SK-N-SH (cell line): ENCODE data around the gene TNFRSF4. TPM values are rescaled to one million over a fixed set of nuclear protein-coding genes. Genes with fewer than 3 reads are reported as not detected.

ENCODE experiments used
- CTCF ChIA-PET: fragments of 300-600, 350-600 bp; formaldehyde crosslinking; extraction: SDS; loops from one replicate; lab custom pipeline; 2021; lab: Yijun Ruan, JAX
- POLR2A ChIA-PET: fragments of 350-600 bp; sonication (Branson Sonifier 250); formaldehyde crosslinking; extraction: SDS; loops from one replicate; lab custom pipeline; 2020; ENCODE audit warnings: antibody characterized with exemption, inconsistent platforms; lab: Yijun Ruan, JAX
- DNase-seq: peaks from one replicate; pipeline ENCODE4 v3.0.0; 2012
- H2AFZ ChIP-seq: fragments of 200-600 bp; sonication (generic); 2 replicates; pipeline ENCODE4 v1.8.1; 2016; ENCODE audit warnings: antibody characterized with exemption, mild to moderate bottlenecking, low read depth
- H3F3A ChIP-seq: fragments of 200-600 bp; sonication (generic); replicated peaks from 2 replicates; pipeline ENCODE3; 2016; ENCODE audit warnings: antibody characterized with exemption, mild to moderate bottlenecking; ENCODE audit not compliant: insufficient read depth
- H3K27ac ChIP-seq, 2 experiments: fragments of 200-500 bp in 1 of 2; fragments of 200-600 bp in 1 of 2; sonication (Bioruptor generic) in 1 of 2; sonication (generic), shearing (Covaris generic) in 1 of 2; 2 replicates each; pipeline versions ENCODE4 v1.5.1 to v1.6.1; 2014 to 2016; ENCODE audit warnings: low read depth in 2 of 2, inconsistent platforms in 1 of 2, low read length in 1 of 2, mild to moderate bottlenecking in 1 of 2, mixed read lengths in 1 of 2
- H3K27me3 ChIP-seq: fragments of 200-600 bp; sonication (generic), shearing (Covaris generic); 2 replicates; pipeline ENCODE4 v1.6.1; 2016; ENCODE audit warnings: mixed run types; ENCODE audit not compliant: insufficient read depth
- H3K36me3 ChIP-seq, 2 experiments: fragments of 200-500 bp in 1 of 2; fragments of 200-600 bp in 1 of 2; sonication (Bioruptor generic) in 1 of 2; sonication (generic) in 1 of 2; replicated peaks in 1 of 2; 2 replicates each; pipeline versions ENCODE3 to v1.5.1; 2014 to 2016; ENCODE audit warnings: low read length in 1 of 2, mild to moderate bottlenecking in 1 of 2; ENCODE audit not compliant: insufficient read depth in 2 of 2, control insufficient read depth in 1 of 2
- H3K4me1 ChIP-seq, 2 experiments: fragments of 200-500 bp in 1 of 2; fragments of 200-600 bp in 1 of 2; sonication (Bioruptor generic) in 1 of 2; sonication (generic), shearing (Covaris generic) in 1 of 2; 2 replicates each; pipeline versions ENCODE4 v1.5.1 to v1.6.1; 2014 to 2016; ENCODE audit warnings: low read depth in 1 of 2, low read length in 1 of 2, mixed run types in 1 of 2; ENCODE audit not compliant: insufficient read depth in 2 of 2, control insufficient read depth in 1 of 2
- H3K4me2 ChIP-seq: fragments of 200-600 bp; sonication (generic), shearing (Covaris generic); 2 replicates; pipeline ENCODE4 v1.6.1; 2017; ENCODE audit warnings: mixed run types
- H3K4me3 ChIP-seq, 2 experiments: fragments of 200-500 bp in 1 of 2; fragments of 200-600 bp in 1 of 2; sonication (Bioruptor generic) in 1 of 2; sonication (generic), shearing (Covaris generic) in 1 of 2; 2 replicates each; pipeline versions ENCODE4 v1.5.1 to v1.8.1; 2014 to 2016; ENCODE audit warnings: low read depth in 2 of 2, inconsistent platforms in 1 of 2, low read length in 1 of 2, mild to moderate bottlenecking in 1 of 2, mixed read lengths in 1 of 2, moderate library complexity in 1 of 2
- H3K79me2 ChIP-seq: fragments of 200-600 bp; sonication (generic); 2 replicates; pipeline ENCODE4 v1.8.1; 2017; ENCODE audit warnings: mild to moderate bottlenecking; ENCODE audit not compliant: insufficient read depth
- H3K9ac ChIP-seq: fragments of 200-600 bp; sonication (generic); 2 replicates; pipeline ENCODE4 v1.6.1; 2017; ENCODE audit warnings: mixed run types
- H3K9me2 ChIP-seq: fragments of 200-600 bp; sonication (generic); 2 replicates; pipeline ENCODE4 v1.6.1; 2017; ENCODE audit warnings: mixed run types
- H3K9me3 ChIP-seq: fragments of 200-600 bp; sonication (generic); 2 replicates; pipeline ENCODE4 v1.6.1; 2017; ENCODE audit warnings: mixed run types, mild to moderate bottlenecking, moderate library complexity
- H4K20me1 ChIP-seq: fragments of 200-600 bp; sonication (generic); 2 replicates; pipeline ENCODE4 v1.6.1; 2017; ENCODE audit warnings: mild to moderate bottlenecking, mixed run types; ENCODE audit not compliant: insufficient read depth
- CHD2 ChIP-seq: fragments of 150-350 bp; IDR thresholded peaks from 2 replicates; pipeline ENCODE4 v1.6.1; 2018; ENCODE audit warnings: low read length; ENCODE audit not compliant: partially characterized antibody
- ELF1 ChIP-seq: IDR thresholded peaks from 2 replicates; pipeline ENCODE4 v1.4.0; 2012
- EP300 ChIP-seq, 2 experiments: IDR thresholded peaks; 2 replicates each; pipeline versions ENCODE4 v1.4.0 to v1.6.1; 2012; ENCODE audit warnings: borderline replicate concordance in 1 of 2, low read depth in 1 of 2, low read length in 1 of 2
- FOXJ3 ChIP-seq: sonication (generic); formaldehyde crosslinking; IDR thresholded peaks from 2 replicates; pipeline ENCODE4 v1.5.1; 2020; ENCODE audit warnings: mild to moderate bottlenecking, missing genetic modification reagents
- GATA2 ChIP-seq: sonication (generic); formaldehyde crosslinking; IDR thresholded peaks from 2 replicates; pipeline ENCODE4 v1.5.0; 2020; ENCODE audit warnings: mild to moderate bottlenecking, missing genetic modification reagents
- NFIC ChIP-seq: IDR thresholded peaks from 2 replicates; pipeline ENCODE4 v1.4.0; 2012; ENCODE audit warnings: borderline replicate concordance
- NRF1 ChIP-seq: IDR thresholded peaks from 2 replicates; pipeline ENCODE4 v1.6.1; 2012; ENCODE audit warnings: low read depth, mild to moderate bottlenecking, low read length
- RAD21 ChIP-seq: IDR thresholded peaks from 2 replicates; pipeline ENCODE4 v1.6.1; 2012; ENCODE audit warnings: mild to moderate bottlenecking, low read length
- RXRA ChIP-seq: IDR thresholded peaks from 2 replicates; pipeline ENCODE4 v1.4.0; 2012; ENCODE audit warnings: low read depth, mild to moderate bottlenecking, borderline replicate concordance
- SIN3A ChIP-seq: IDR thresholded peaks from 2 replicates; pipeline ENCODE4 v1.6.1; 2012; ENCODE audit warnings: low read depth, mild to moderate bottlenecking, low read length, moderate library complexity, borderline replicate concordance
- SMC3 ChIP-seq: IDR thresholded peaks from 2 replicates; pipeline ENCODE4 v1.6.1; 2012; ENCODE audit warnings: low read depth, low read length, improper control_type of control experiment
- TAF1 ChIP-seq: IDR thresholded peaks from 2 replicates; pipeline ENCODE4 v1.6.1; 2012; ENCODE audit warnings: low read depth, mild to moderate bottlenecking, low read length, moderate library complexity, borderline replicate concordance
- TEAD4 ChIP-seq: IDR thresholded peaks from 2 replicates; pipeline ENCODE4 v1.4.0; 2012; ENCODE audit warnings: mild to moderate bottlenecking, borderline replicate concordance; ENCODE audit not compliant: insufficient read depth
- USF1 ChIP-seq: IDR thresholded peaks from 2 replicates; pipeline ENCODE4 v1.4.0; 2012; ENCODE audit warnings: low read depth, borderline replicate concordance
- USF2 ChIP-seq: fragments of 150-350 bp; IDR thresholded peaks from 2 replicates; pipeline ENCODE4 v1.6.1; 2017; ENCODE audit warnings: antibody characterized with exemption, low read length, low read depth, borderline replicate concordance
- WGBS: methylation state at CpG from one replicate; pipeline ENCODE4 v1.1.6; 2017; ENCODE audit warnings: low lambda C conversion rate; 5-methylcytosine and 5-hydroxymethylcytosine counted together
- polyA plus RNA-seq, 3 experiments: library from polyadenylated mRNA; depleted of rRNA; stranded (reverse); fragments of >200 nt; gene quantifications; 2 replicates each; pipeline ENCODE4 v1.2.3, GENCODE V29; 2012

Gene TNFRSF4
- polyA plus RNA-seq, 1 of the 3 experiments (the other 2 are of a cell fraction), result not detected

- POLR2A ChIA-PET, result interaction anchor here (0.9 kb wide), 1 partner anchor 12 kb away, joined by 3 read pairs; no protein-coding TSS in a partner anchor
- peak; percentile 61 for DNase-seq
- Histone ChIP-seq H3K79me2 (peaks cover 8% of the 10 kb centered on the region; the same call in 1 of the 2 replicates), H3K27me3 (no peaks in the 10 kb centered on the region), H3K36me3 (peaks cover 0 to 17% of the 10 kb centered on the region in 2 experiments), H4K20me1 (no peaks in the 10 kb centered on the region), H3K9me3 (no peaks in the 10 kb centered on the region), H3F3A (no peaks in the 10 kb centered on the region), H3K4me3 (no peak overlapping the region), H3K4me1 (peaks cover 0 to 18% of the 10 kb centered on the region in 2 experiments; a peak in 1 of 4 replicates), H3K9me2 (no peaks in the 10 kb centered on the region), H3K9ac (no peak overlapping the region), H2AFZ (no peak overlapping the region), H3K4me2 (no peak overlapping the region), H3K27ac (no peak overlapping the region)
- WGBS, result 74% methylated on average over 5 of the region's 19 CpGs
- CTCF ChIA-PET, result interaction anchor here (1.4 to 5.1 kb wide), 2 partner anchors 116 to 237 kb away, joined by 5 to 43 read pairs; no protein-coding TSS in a partner anchor
- TF ChIP-seq TAF1, result no peak
- no peak for TF ChIP-seq RXRA
- TF ChIP-seq SMC3, result no peak
- TF ChIP-seq SIN3A, result no peak
- TF ChIP-seq FOXJ3, result no peak
- TF ChIP-seq NRF1, result no peak
- TF ChIP-seq EP300 (IDR thresholded peaks at IDR 0.05; ENCODE audit: borderline replicate concordance in 1 of 2, low read depth in 1 of 2, low read length in 1 of 2), result no peak
- TF ChIP-seq USF1, result no peak
- TF ChIP-seq TEAD4, result no peak
- no peak for TF ChIP-seq NFIC
Observed at GRCh38 chr1:1238702-1239178, 24.8 kb upstream of the TNFRSF4 start.

- no peak overlapping the region for H2AFZ ChIP-seq
- H3K36me3 ChIP-seq, result peaks cover 0 to 17% of the 10 kb centered on the region in 2 experiments
- H3K9me2 ChIP-seq, result no peaks in the 10 kb centered on the region
- H4K20me1 ChIP-seq, result no peaks in the 10 kb centered on the region
- POLR2A ChIA-PET, result interaction anchor here (0.9 kb wide), 1 partner anchor 12 kb away, joined by 3 read pairs; no protein-coding TSS in a partner anchor
- CTCF ChIA-PET, result interaction anchor here (1.8 to 5.1 kb wide), 2 partner anchors 54 to 116 kb away, joined by 5 to 43 read pairs; no protein-coding TSS in a partner anchor
- DNase-seq, result no peak
- H3K9ac ChIP-seq, result no peak overlapping the region
- no peak overlapping the region for H3K4me2 ChIP-seq
- no peaks in the 10 kb centered on the region for H3K9me3 ChIP-seq
- peaks cover 14% of the 10 kb centered on the region for H3K79me2 ChIP-seq
- no peaks in the 10 kb centered on the region for H3F3A ChIP-seq
- WGBS, result 60% methylated on average over 2 of the region's 48 CpGs
- no peaks in the 10 kb centered on the region for H3K27me3 ChIP-seq
- H3K4me3 ChIP-seq, result no peak overlapping the region
- peaks cover 0 to 22% of the 10 kb centered on the region in 2 experiments; a peak in 1 of 4 replicates for H3K4me1 ChIP-seq
- no peak for TF ChIP-seq TEAD4
- TF ChIP-seq CHD2, result no peak
- no peak for TF ChIP-seq SMC3
- TF ChIP-seq USF2, result no peak
- TF ChIP-seq ELF1, result no peak
- no peak for TF ChIP-seq FOXJ3
- TF ChIP-seq RAD21, result no peak
- no peak for TF ChIP-seq GATA2 (CRISPR knock-in tag)
- no peak for TF ChIP-seq TAF1
- TF ChIP-seq, all 33 proteins: peak for 0
- H3K27ac ChIP-seq, result no peak overlapping the region
Observed at GRCh38 chr1:1237874-1238701, 24.1 kb upstream of the TNFRSF4 start.
